Measurements from ENCODE around the gene ALPK3.
A peak's percentile ranks its signal among the peaks of the same experiment; 100 is the strongest.

ALPK3 gene

GRCh38 chr15:84869510-84869909 is 52.4 kb downstream of the ALPK3 start:
- Histone ChIP-seq H3K36me3 (peaks cover 39% of the 10 kb centered on the region), H3K27ac (no peak overlapping the region), H3K4me3 (ENCODE audit: low read depth, low read length) (no peak overlapping the region), H3K9me3 (ENCODE audit: severe bottlenecking) (no peaks in the 10 kb centered on the region), H3K27me3 (ENCODE audit: insufficient read depth, low read depth, severe bottlenecking) (no peaks in the 10 kb centered on the region)
- DNase-seq, result no peak
- no peak for TF ChIP-seq CTCF (IDR thresholded peaks at IDR 0.05; ENCODE audit: low read depth, low read length)

GRCh38 chr15:84871428-84871985 is 54.4 kb downstream of the ALPK3 start:
- no peaks in the 10 kb centered on the region for H3K9me3 ChIP-seq (ENCODE audit: severe bottlenecking)
- peak; percentile 49 for TF ChIP-seq CTCF (IDR thresholded peaks at IDR 0.05; ENCODE audit: low read depth, low read length)

GRCh38 chr15:84872009-84872910 is 55.1 kb downstream of the ALPK3 start:
- no peak overlapping the region for H3K4me3 ChIP-seq (ENCODE audit: low read depth, low read length)
- no peak for DNase-seq
- no peaks in the 10 kb centered on the region for H3K9me3 ChIP-seq (ENCODE audit: severe bottlenecking)
- H3K27me3 ChIP-seq (ENCODE audit: insufficient read depth, low read depth, severe bottlenecking), result no peaks in the 10 kb centered on the region
- no peak overlapping the region for H3K27ac ChIP-seq
- no peak for TF ChIP-seq CTCF (IDR thresholded peaks at IDR 0.05; ENCODE audit: low read depth, low read length)
- H3K36me3 ChIP-seq, result peaks cover 12% of the 10 kb centered on the region

More at GRCh38 chr15:84871428-84871985, 54.4 kb downstream of the ALPK3 start:
- H3K27me3 ChIP-seq (ENCODE audit: insufficient read depth, low read depth, severe bottlenecking), result no peaks in the 10 kb centered on the region
- no peak overlapping the region for H3K4me3 ChIP-seq (ENCODE audit: low read depth, low read length)
- no peak overlapping the region for H3K27ac ChIP-seq
- H3K36me3 ChIP-seq, result peaks cover 19% of the 10 kb centered on the region
- DNase-seq, result no peak

DNA sequence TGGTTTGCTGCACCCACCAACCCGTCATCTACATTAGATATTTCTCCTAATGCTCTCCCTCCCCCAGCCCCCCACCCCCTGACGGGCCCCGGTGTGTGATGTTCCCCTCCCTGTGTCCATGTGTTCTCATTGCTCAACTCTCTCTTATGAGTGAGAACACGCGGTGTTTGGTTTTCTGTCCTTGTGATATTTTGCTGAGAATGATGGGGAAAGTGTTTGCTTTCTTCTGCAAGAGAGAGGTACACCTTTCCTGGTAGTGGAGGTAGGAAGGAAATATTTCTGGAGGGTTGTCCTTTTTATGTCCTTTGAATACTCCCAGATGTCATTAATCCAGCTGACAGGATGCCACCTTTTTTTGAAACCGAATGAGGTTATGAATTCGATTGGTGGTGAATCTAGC is 56.8 kb downstream of the ALPK3 start:
- Histone ChIP-seq H3K36me3 (0 out of 2 replicates have a peak, but pooled peaks cover 2% of the 10 kb centered on the region), H3K9me3 (ENCODE audit: severe bottlenecking) (no peaks in the 10 kb centered on the region), H3K27me3 (ENCODE audit: insufficient read depth, low read depth, severe bottlenecking) (no peaks in the 10 kb centered on the region), H3K27ac (no peak overlapping the region), H3K4me3 (ENCODE audit: low read depth, low read length) (no peak overlapping the region)
- TF ChIP-seq CTCF (IDR thresholded peaks at IDR 0.05; ENCODE audit: low read depth, low read length), result no peak
- no peak for DNase-seq

- no peaks in the 10 kb centered on the region for H3K27me3 ChIP-seq (ENCODE audit: insufficient read depth, low read depth, severe bottlenecking)
- no peak for TF ChIP-seq CTCF (IDR thresholded peaks at IDR 0.05; ENCODE audit: low read depth, low read length)
- no peak overlapping the region for H3K4me3 ChIP-seq (ENCODE audit: low read depth, low read length)
- no peaks in the 10 kb centered on the region for H3K9me3 ChIP-seq (ENCODE audit: severe bottlenecking)
- H3K36me3 ChIP-seq, result no peaks in the 10 kb centered on the region
- no peak overlapping the region for H3K27ac ChIP-seq
- no peak for DNase-seq
Observed at GRCh38 chr15:84874981-84875699, 58.0 kb downstream of the ALPK3 start.
